Psoas muscle (tissue), 7 donors: ENCODE results near the gene OR52W1. TPM values are rescaled to one million over a fixed set of nuclear protein-coding genes. Genes with fewer than 3 reads are reported as not detected.

Experiments
- polyA plus RNA-seq, 3 donors: library from polyadenylated mRNA; stranded (reverse); fragments of 200-250 nt; gene quantifications; one replicate each; pipeline ENCODE4 v1.2.3, GENCODE V29; 2013
- total RNA-seq, 4 donors: library from RNA; stranded (reverse); fragmentation: NEBNext Ultra II Directional in 2 of 4; extraction: Animal tissue kit (Norgen Biotek cat#: 25700) in 2 of 4; gene quantifications; one replicate each; pipeline versions ENCODE4 v1.2.1 to v1.2.4, GENCODE V29; 2021 to 2023
- donor health status: healthy with polysubstance abuse.
- donor health status: DM: no; HTN: no; CAD: no; lungs with moderate emphysema.
- donor health status: Bipolar disorder and iron deficiency.
- donor health status: healthy.
- donor health status: DM: no; HTN: no; CAD: no.
- donor health status: DM: no; HTN: no; CAD: no.
- donor health status: DM: yes; HTN: yes; CAD: no.

OR52W1 gene
- total and polyA plus RNA-seq, 7 donors: not detected

Other genes starting within 250 kb of the OR52W1 start
- gene OR56A5, start 230.7 kb upstream of the OR52W1 start, total RNA-seq: not detected
- not detected for gene OR56A5, start 230.7 kb upstream of the OR52W1 start, polyA plus RNA-seq
- not detected for gene OR52L1, start 212.2 kb upstream of the OR52W1 start, total RNA-seq
- not detected for gene OR52L1, start 212.2 kb upstream of the OR52W1 start, polyA plus RNA-seq
- gene OR56A4, start 192.3 kb upstream of the OR52W1 start, total RNA-seq: not detected
- not detected for gene OR56A4, start 192.3 kb upstream of the OR52W1 start, polyA plus RNA-seq
- gene OR56A1, start 168.5 kb upstream of the OR52W1 start, total RNA-seq: not detected
- gene OR56A1, start 168.5 kb upstream of the OR52W1 start, polyA plus RNA-seq: not detected
- not detected for gene OR56B4, start 91.5 kb upstream of the OR52W1 start, total RNA-seq
- not detected for gene OR56B4, start 91.5 kb upstream of the OR52W1 start, polyA plus RNA-seq
- gene OR52B2, start 28.9 kb upstream of the OR52W1 start, total RNA-seq: not detected
- gene OR52B2, start 28.9 kb upstream of the OR52W1 start, polyA plus RNA-seq: not detected
- gene C11orf42, start 6.3 kb downstream of the OR52W1 start, total RNA-seq: not detected
- gene C11orf42, start 6.3 kb downstream of the OR52W1 start, polyA plus RNA-seq: not detected
- gene FHIP1B, start 35.4 kb downstream of the OR52W1 start, total RNA-seq: 10 to 100 TPM in 3 of 4 donors, 1 to 10 TPM in 1; 9.1 to 21.6 (median 15.6) TPM
- gene FHIP1B, start 35.4 kb downstream of the OR52W1 start, polyA plus RNA-seq: 10 to 100 TPM; 15.7 to 22.2 (median 20.1) TPM
- not detected for gene CNGA4, start 39.9 kb downstream of the OR52W1 start, total RNA-seq
- under 1 TPM in 2 of 3 donors, not detected in 1; 0.03 to 0.21 TPM for gene CNGA4, start 39.9 kb downstream of the OR52W1 start, polyA plus RNA-seq
- gene CCKBR, start 60.6 kb downstream of the OR52W1 start, total RNA-seq: not detected
- gene CCKBR, start 60.6 kb downstream of the OR52W1 start, polyA plus RNA-seq: not detected
- gene CAVIN3, start 121.3 kb downstream of the OR52W1 start, total RNA-seq: 10 to 100 TPM; 14.2 to 25.5 (median 15.4) TPM
- 10 to 100 TPM; 21.5 to 24.7 (median 23.5) TPM for gene CAVIN3, start 121.3 kb downstream of the OR52W1 start, polyA plus RNA-seq
- 10 to 100 TPM; 37.6 to 57.4 (median 39.1) TPM for gene SMPD1, start 191.2 kb downstream of the OR52W1 start, total RNA-seq
- 10 to 100 TPM; 32.7 to 50.9 (median 33.6) TPM for gene SMPD1, start 191.2 kb downstream of the OR52W1 start, polyA plus RNA-seq
- gene APBB1, start 219.9 kb downstream of the OR52W1 start, total RNA-seq: 10 to 100 TPM; 36.5 to 53.9 (median 43.0) TPM
- gene APBB1, start 219.9 kb downstream of the OR52W1 start, polyA plus RNA-seq: 10 to 100 TPM; 39.5 to 49.5 (median 42.5) TPM
- gene HPX, start 241.8 kb downstream of the OR52W1 start, total RNA-seq: under 1 TPM in 3 of 4 donors, not detected in 1; 0.34 to 0.75 (median 0.36) TPM
- under 1 TPM; 0.04 to 0.38 (median 0.16) TPM for gene HPX, start 241.8 kb downstream of the OR52W1 start, polyA plus RNA-seq